GM21786 (cell line): ENCODE measurements around the gene OFD1.
"Not testable (repeated sequence)": the region's sequence is repeated elsewhere in the genome, so short reads cannot be mapped to it uniquely, and the experiment has no call there.

Experiments
- ATAC-seq: cut with Tn5 transposase; IDR thresholded peaks from one replicate; pipeline ENCODE4 v1.9.1; 2021; ENCODE audit not compliant: unreplicated experiment

The OFD1 gene

DNA sequence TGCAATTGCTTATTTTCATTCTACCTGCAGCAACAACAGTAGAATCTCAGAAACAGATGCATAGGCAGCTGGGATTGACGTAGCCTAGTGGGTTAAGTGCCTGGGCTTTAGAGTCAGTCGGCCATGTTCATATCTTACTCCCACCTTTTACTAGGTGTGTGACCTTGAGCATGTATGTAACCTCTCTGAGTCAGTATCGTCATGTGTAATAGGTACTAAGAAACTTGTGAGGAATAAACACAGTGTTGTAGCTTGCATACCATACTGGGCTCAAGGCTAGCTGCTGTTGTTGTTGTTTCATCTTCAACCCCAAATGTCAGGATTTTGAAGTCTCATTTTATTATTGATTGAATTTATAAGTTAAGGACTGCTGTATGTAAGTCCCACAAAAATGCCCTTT is 31.4 kb upstream of the OFD1 start:
- no peak for ATAC-seq

DNA sequence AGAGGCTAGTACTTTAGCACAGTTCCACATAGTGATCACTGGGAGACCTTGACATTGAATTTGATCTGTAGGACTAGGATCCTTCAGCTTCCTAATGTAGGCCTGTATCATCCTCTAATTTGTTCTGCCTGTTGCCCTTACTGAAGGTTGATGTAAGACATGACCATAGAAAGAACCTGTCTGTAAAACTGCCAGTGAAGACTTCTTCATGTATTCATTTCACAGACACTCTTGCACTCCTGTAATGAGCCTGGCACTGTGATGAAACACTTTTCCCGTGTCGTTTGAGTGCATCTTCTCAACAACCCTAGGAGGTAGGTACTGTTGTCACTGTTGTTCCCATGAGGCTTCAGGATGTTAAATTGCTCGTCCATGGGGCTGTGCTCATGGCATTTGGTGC is 31.0 kb upstream of the OFD1 start:
- ATAC-seq: no peak

DNA sequence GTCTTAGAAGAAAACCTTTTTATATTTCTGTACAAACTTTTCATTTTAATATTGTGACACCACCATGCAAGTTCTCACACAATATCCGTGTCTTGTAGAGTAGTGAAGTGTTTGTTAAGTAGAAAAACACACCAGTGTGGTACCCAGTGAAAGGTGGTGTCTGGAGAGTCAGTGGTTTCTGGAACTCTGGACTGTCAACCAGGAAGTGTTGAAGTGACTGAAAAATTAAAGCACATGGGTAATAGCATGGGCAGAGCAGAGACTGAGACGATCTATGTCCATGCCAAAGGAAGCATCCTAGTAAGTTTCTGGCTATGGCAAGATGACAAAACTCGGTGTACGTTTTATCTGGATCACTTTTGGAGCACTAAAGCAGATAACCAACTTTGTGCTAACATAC is 23.4 kb upstream of the OFD1 start:
- ATAC-seq: no peak

DNA sequence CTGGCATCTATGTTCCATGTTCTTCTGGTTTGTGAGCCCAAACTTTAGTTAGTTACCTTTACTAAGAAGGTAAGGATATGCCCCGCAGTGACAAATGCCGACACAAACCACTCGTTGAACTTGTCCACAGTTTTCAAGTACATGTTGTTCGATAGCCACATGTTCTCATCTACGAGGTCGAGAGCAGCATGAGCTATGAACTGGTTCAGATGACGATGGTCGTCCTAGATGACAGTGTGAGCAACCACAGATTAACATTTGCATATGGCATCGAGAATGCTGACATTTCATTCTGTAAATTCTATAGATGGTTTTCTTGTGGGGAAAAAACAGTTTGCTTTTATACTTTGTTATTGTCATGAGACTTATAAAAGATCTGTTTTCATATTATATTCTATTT is 18.1 kb upstream of the OFD1 start:
- ATAC-seq: no peak

DNA sequence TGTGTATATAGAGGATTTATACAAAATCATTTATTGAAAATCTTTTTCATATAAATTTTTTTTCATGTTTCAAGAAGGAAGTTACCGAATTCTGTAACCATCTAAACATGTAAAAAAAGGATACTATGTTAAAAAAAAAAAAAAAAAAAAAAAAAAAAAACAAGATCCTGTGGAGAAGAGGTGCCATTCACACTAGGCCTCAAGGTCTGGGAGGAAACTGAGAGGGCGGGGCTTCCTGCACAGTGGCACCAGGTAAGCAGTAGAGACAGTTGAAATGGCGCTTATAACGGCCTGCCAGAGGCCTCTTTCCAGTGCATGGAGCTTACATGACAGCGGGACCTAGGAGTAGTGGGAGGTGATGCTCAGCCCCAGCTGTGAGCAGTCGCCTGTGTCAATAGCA is 17.6 kb upstream of the OFD1 start:
- no peak for ATAC-seq

DNA sequence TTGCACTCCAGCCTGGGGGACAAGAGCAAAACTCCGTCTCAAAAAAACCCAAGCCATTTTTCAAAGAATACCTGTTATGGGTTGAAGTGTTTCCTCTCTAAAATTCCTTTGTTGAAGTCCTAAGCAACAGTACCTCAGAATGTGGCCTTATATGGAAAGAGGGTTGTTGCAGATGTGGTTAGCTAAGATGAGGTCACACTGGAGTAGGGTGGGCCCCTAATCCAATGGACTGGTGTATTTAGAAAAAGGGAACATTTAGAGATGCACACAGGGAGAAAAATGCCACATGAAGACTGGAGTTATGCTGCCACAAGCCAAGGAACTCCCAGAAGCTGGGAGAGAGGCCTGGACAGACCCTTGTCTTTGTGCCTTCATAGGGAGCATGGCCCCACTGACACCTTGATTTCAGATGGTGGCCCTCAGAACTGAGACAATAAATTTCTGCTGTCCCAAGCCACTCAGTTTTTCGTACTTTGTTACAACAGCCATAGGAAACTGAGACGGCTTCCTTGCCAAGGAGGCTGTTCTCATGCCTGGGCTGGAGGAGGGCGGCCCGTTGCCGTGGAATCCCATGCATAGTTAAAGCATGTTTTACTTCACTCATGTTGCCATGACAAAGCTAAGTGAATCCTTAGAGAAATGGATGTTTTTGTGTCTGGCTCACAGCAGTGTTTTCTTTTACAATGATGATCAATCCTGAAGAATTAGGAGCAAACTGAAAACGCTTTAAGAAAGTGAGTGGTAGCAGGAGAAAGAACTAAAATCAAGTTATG is 16.7 kb upstream of the OFD1 start:
- no peak for ATAC-seq

DNA sequence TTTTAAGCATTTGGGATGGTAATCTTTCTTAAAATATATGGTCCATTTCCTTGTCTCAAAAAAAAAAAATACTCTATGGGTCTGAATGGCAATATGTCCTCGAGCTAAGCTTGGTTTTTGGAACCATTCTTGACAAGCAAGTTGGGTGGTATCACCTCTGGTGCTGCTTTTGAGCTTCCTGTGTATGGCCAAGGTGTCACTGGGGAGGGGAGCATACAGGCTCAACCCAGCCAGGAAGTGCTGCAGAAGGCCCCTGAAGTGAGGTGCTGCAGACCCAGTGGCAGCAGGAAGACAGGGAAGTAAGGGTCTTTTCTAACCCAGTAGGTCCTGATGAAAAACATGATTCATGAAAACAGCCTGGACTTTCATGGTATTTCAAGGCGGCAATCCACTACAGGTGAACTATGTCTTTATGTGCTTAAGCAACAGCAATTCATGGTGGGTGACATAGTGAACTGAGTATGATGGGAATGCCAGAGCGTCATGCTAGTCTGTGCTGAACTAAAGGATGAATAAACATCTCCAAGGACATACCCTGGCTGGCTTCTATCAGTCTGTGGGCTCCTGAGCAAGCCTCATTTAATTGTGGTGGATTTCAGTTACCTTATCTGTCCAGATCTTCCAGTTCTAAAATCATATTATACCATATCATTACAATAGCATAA is 15.2 kb upstream of the OFD1 start:
- no peak for ATAC-seq

DNA sequence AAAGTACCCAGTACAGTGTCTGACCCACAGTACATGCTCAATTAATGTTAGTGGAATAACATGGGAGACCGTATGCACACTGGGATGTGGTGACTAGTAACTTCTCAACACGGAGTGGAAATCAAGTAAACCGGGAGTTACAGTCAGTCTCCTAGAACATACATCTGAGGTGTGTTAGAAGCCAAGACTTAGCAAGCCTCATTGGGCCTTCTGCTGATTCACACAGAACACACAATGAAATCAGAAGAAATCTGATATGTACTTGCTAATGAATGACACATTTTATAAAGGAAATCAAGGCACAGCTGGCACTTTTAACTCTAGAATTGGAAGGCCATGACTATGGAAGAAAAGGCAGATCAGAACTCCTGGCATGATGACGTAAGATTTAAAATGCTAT is 13.2 kb upstream of the OFD1 start:
- ATAC-seq: no peak

DNA sequence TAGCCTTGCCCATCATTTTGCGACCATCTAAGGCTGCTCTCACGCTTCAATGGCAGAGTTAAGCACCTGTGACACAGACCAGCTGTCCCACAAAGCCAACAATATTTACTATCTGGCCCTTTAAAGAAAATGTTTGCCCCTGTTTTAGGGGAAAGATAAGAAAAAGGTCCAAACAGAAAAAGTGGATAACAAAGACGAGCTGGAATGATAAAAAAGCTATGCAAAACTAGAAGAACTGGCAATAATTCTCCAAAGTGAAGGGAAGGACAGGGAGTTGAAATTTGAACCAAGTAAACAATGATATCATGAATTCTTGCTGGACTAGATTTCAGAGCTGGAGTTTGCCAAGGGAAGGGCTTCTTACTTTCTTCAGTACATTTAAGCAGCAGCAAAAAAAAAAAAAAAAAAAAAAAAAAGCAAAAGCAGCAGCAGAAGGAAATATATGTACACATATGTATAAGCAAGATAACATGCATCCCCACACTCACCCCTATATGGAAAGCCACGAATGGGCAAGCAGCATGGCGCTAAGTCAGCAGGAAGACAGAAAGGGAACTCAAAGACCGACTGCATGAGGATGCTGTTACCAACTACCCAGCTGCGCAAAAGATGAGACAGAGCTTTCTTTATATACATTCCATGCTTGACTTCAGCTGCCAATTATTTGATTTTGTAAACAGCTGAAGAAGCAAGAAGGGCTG is 12.6 kb upstream of the OFD1 start:
- no peak for ATAC-seq

DNA sequence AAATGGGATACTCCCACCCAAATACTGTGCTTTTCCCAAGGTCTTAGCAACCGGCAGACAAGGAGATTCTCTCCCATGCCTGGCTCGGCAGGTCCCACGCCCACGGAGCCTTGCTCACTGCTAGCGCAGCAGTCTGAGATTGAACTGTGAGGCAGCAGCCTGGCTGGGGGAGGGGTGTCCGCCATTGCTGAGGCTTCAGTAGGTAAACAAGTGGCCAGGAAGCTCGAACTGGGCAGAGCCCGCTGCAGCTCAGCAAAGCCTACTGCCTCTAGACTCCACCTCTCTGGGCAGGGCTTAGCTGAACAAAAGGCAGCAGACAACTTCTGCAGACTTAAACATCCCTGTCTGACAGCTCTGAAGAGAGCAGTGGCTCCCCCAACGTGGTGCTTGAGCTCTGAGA is 9.7 kb upstream of the OFD1 start:
- ATAC-seq: not testable (repeated sequence)

DNA sequence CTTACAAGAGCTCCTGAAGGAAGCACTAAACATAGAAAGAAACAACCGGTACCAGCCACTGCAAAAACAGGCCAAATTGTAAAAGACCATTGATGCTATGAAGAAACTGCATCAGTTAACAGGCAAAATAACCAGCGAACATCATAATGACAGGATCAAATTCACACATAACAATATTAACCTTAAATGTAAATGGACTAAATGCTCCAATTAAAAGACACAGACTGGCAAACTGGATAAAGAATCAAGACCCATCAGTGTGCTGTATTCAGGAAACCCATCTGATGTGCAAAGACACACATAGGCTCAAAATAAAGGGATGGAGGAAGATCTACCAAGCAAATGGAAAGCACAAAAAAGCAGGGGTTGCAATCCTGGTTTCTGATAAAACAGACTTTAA is 8.0 kb upstream of the OFD1 start:
- ATAC-seq: not testable (repeated sequence)

DNA sequence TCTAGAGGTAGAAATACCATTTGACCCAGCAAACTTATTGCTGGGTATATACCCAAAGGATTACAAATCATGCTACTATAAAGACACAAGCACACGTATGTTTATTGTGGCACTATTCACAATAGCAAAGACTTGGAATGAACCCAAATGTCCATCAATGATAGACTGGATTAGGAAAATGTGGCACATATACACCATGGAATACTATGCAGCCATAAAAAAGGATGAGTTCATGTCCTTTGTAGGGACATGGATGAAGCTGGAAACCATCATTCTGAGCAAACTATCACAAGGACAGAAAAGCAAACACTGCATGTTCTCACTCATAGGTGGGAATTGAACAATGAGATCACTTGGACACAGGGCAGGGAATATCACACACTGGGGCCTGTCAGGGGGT is 4.0 kb upstream of the OFD1 start:
- ATAC-seq: not testable (repeated sequence)

DNA sequence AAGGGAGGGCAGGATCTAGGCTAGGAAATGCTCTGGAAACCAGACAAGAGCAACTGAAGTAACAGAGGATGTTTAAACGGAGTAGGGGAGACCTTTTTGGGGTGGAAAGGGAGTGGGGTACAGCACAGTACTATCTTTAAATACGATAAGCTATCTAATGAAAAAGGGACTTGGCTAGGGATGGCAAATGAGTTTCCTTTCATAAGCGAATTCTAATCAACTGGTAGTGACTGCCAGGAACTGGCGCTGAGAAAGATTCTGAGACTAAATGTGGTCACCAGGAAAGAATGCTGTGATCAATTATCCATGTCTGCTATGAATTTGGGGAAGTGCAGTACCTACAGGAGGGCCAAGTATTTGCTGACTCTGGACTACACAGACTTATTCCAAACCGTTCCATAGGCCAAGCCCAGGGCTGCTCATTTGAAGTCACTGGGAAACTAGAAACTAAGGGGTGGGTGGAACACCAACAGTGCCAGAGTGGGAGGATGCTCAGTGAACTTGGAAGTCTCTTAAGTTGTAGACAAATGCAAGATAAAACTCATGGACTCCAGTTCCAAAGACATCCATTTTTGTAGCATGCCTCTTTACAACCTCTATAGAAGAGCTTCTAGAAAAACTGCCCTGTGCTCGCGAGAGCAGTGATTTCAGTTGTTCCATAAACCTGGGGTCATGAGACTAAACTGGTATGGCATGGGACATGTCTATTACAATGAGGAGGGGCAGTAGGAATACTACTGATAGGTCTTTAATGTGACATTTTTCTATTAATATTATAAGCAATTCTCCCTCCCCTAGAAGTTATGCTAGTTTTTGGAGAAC is 2.1 kb upstream of the OFD1 start:
- no peak for ATAC-seq

DNA sequence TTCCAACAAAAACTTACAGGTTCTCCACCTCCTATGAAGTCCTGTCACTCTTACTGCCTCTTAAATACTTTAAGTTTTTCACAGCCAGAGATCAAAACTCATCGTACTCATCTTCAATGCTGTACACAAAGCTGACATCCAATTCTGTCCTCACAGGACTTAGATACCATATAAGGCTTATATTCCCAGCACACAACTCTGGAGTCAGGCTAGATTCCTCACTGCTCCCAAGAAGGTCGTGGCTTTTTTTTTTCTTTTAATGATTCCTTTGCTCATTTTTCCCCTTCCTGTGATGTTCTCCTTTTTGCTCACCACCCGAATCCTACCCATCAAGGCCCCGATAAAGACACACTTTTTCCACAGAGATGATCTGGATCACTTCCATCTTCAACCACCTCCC is 1.0 kb upstream of the OFD1 start:
- no peak for ATAC-seq

DNA sequence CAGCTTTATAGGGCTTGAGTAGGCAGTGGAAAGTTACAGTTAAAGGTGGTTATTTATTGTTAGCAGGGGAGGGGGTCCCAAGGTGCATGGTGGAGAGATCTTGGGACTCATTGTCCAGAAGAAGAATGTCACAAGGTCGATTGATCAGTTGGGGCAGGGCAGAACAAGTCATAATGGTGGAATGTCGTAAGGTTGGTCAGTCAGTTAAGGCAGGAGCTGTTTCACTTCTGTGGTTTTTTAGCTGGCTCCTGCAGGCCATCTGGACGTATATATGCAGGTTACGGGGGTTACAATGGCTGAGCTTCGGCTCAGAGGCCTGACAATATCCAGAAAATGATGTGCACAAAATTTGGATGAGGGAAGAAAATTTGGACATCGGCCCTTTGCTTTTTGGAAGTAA is 7.1 kb downstream of the OFD1 start:
- no peak for ATAC-seq

DNA sequence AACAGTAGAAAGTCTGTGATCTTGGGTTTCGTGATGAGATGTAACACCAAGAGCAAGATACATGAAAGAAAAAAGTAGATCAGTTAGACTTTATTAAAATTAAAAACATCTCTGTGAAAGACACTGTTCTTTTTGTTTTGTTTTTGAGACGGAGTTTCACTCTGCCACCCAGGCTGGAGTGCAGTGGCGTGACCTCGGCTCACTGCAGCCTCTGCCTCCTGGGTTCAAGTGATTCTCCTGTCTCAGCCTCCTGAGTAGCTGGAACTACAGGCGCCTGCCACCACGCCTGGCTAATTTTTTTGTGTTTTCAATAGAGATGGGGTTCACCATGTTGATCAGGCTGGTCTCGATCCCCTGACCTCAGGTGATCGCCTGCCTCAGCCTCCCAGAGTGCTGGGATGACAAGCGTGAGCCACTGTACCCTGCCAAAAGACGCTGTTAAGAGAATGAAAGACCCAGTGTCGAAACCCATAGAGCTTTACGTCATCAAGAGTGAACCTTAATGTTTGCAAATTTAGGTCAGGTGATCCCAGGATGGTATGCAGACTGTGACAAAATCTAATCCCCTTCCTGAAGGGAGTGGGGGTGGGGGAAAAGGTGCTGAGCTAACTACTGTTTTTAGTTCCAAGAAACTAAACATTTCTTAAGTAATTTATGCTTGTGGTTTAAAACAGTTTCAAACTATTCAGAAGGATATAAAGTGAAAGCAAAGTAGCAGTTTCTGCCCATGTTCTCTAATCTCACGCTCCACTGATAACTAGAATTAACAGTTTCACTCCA is 8.0 kb downstream of the OFD1 start:
- peak; percentile 91 for ATAC-seq

DNA sequence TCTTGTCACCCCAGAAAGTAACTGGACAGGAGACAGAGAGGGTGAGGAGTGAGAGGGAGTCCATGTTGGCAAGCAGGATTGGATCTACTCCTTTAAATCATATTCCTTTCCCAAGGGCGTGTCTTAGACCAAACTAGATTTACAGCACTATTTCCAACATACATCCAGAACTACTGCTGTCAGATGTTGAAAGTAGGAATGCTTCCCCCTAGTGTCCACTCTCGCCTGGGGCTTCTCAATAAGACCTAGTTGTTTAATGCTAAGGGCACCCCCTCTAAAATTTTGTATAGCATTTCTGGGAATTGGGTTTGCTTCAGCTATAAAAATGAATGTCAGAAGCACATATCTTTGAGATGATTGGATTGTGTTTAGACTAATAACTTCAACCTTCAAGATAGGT is 13.3 kb downstream of the OFD1 start:
- ATAC-seq: no peak

DNA sequence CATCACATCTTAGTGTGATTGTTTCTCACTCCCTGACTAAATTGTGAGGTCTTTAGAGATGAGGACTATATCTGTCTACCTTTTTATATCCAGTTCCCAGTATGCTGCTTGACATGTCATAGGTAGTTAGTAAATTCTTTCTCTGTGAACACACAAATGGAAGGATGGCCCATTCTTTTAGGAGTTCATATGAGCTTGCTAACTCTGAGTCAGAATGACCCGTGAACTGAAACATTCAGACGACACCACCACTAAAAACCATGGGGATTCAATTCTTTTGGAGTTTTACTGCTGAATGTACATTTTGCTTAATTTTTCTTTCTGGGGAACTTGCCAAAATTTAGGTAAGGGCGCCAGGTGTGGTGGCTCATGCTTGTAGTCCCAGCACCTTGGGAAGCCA is 13.9 kb downstream of the OFD1 start:
- no peak for ATAC-seq

DNA sequence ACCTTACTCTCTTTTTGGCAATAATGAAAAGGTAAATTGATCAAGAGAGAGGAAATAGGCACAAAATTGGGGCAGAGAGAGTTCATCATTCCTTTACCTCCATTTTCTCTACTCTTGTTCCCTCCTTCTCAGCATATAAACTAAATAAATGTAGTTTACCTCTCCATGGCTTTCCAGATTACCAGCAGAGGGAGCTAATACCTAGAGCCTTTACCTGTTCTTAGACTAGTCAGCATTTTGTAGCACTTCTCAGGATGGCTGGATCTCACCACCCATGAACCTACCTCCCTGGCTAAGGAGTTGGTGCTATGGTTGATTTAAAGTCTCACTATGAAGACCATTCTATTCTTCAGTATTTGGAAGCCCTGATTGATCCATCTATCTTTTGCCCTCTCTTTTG is 15.7 kb downstream of the OFD1 start:
- no peak for ATAC-seq

DNA sequence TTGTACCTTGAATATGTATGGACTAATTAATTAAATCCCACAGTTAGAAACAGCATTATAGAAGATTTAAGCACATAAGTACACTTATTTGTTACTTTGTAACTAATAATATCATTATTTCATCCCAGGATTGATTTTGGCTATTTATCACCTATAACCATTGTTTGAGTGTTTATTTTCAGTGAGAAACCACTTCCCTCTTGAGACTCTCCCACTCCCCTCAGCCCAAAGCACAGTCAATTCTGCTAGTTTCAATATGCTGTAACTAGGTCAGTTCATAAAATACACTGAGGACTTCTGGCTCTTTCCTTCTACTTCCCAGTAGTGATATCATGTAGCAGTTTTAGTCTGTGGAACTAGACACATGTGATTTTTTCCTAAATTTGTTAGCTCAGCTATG is 16.3 kb downstream of the OFD1 start:
- peak; percentile 37 for ATAC-seq

DNA sequence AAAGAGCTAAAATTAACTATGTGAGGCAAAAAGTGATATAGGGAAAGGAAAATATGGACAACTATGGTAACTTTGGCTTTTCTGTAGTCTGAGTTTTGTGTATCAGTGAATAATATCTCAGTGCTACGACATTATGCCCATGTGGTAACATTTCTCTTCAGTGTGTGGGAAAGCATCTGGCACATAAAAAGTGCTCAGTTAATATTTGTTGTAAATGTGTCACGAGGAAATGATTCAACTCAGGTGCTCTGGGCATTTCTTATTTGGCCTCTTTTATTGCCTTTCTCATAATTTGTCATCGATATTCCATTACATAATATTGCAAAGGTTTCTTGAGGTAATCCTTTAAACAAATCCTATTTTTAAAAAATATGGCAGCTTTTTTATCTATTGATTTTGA is 17.6 kb downstream of the OFD1 start:
- ATAC-seq: no peak
